Right lobe of liver (tissue), 4 donors: ENCODE results near the gene MAPT.

Experiments
- POLR2A ChIP-seq: fragments of 450-650 bp; IDR thresholded peaks from one replicate; pipeline ENCODE4 v1.6.1; 2017; ENCODE audit warnings: antibody characterized with exemption, mild to moderate bottlenecking
- TF ChIP-seq, protein P1 (sequence below), 4 donors: fragments of 200-600 bp in 3 of 4; fragments of 450-650 bp in 1 of 4; IDR thresholded peaks; one replicate each; pipeline versions ENCODE4 v1.5.1 to v1.8.0; 2016 to 2022; ENCODE audit warnings: antibody characterized with exemption in 4 of 4, mild to moderate bottlenecking in 2 of 4
- donor health status: DM: no; HTN: no; CAD: no.
- donor health status: DM: no; HTN: no; CAD: no.
- donor health status: DM: no; HTN: yes; CAD: no.

DNA sequence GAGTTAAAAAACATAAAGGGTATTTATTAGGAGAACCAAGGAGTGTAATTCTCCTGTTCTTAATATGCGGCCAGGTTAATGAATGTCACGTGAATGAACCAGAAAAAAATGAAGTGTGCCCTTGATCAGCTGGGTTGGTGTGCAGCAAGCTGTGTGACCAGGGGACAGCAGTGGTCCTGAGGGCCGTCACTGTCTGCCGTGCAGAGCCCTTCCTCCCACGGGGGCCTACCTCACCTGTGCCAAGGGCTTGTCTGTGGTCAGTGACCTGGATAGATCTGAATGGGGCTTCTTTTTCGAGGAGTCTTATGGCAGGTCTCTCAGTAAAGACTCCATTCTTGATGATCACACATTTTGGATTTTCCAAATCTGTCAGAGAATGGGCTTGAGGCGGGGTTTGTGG is 87.0 kb downstream of the MAPT start:
- TF ChIP-seq, protein P1, sequence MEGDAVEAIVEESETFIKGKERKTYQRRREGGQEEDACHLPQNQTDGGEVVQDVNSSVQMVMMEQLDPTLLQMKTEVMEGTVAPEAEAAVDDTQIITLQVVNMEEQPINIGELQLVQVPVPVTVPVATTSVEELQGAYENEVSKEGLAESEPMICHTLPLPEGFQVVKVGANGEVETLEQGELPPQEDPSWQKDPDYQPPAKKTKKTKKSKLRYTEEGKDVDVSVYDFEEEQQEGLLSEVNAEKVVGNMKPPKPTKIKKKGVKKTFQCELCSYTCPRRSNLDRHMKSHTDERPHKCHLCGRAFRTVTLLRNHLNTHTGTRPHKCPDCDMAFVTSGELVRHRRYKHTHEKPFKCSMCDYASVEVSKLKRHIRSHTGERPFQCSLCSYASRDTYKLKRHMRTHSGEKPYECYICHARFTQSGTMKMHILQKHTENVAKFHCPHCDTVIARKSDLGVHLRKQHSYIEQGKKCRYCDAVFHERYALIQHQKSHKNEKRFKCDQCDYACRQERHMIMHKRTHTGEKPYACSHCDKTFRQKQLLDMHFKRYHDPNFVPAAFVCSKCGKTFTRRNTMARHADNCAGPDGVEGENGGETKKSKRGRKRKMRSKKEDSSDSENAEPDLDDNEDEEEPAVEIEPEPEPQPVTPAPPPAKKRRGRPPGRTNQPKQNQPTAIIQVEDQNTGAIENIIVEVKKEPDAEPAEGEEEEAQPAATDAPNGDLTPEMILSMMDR (IDR thresholded peaks at IDR 0.05), result no peak
- TF ChIP-seq POLR2A, result no peak
